Stimulated activated CD4-positive, alpha-beta T cell treated with anti-CD3 and anti-CD28 coated beads, Interleukin-2, amount 100 ng/mL, for 24 hours (primary cell): ENCODE results near the gene ATP5IF1.

Source experiments
- DNase-seq, 2 donors: peaks; one replicate each; pipeline ENCODE4 v3.0.0-alpha.2; 2020

The ATP5IF1 gene

GRCh38 chr1:28239004-28239403 lies 3.1 kb downstream of the ATP5IF1 start:
- no peak for DNase-seq

- DNase-seq = no peak
Measured at GRCh38 chr1:28240024-28240423, 4.1 kb downstream of the ATP5IF1 start.

GRCh38 chr1:28241638-28242241 lies 5.8 kb downstream of the ATP5IF1 start:
- no peak for DNase-seq

- DNase-seq = no peak
Measured at GRCh38 chr1:28243685-28244311, 7.9 kb downstream of the ATP5IF1 start.

- no peak for DNase-seq
Measured at GRCh38 chr1:28244549-28245251, 8.8 kb downstream of the ATP5IF1 start.

GRCh38 chr1:28246427-28246832 lies 10.5 kb downstream of the ATP5IF1 start:
- no peak for DNase-seq

- DNase-seq = no peak
Measured at GRCh38 chr1:28247612-28248272, 11.8 kb downstream of the ATP5IF1 start.

- DNase-seq = peak; percentile 85 to 88
Measured at GRCh38 chr1:28248273-28249012, 12.5 kb downstream of the ATP5IF1 start.

- peak; percentile 24 to 41 for DNase-seq
Measured at GRCh38 chr1:28249013-28249865, 13.3 kb downstream of the ATP5IF1 start.

GRCh38 chr1:28249866-28250295 lies 14.0 kb downstream of the ATP5IF1 start:
- no peak for DNase-seq

GRCh38 chr1:28256197-28256827 lies 20.4 kb downstream of the ATP5IF1 start:
- no peak for DNase-seq

GRCh38 chr1:28257736-28258135 lies 21.8 kb downstream of the ATP5IF1 start:
- no peak for DNase-seq

- no peak for DNase-seq
Measured at GRCh38 chr1:28258628-28259251, 22.8 kb downstream of the ATP5IF1 start.

GRCh38 chr1:28259252-28259933 lies 23.5 kb downstream of the ATP5IF1 start, which contains the start of gene SESN2:
TSS of gene SESN2 (plus strand) at chr1:28259518. CDS start at chr1:28259848, 330 bp downstream.
- peak; percentile 99 to 100 for DNase-seq

- peak; percentile 53 to 57 for DNase-seq
Measured at GRCh38 chr1:28259934-28260802, 24.2 kb downstream of the ATP5IF1 start.

- no peak for DNase-seq
Measured at GRCh38 chr1:28260803-28261174, 24.9 kb downstream of the ATP5IF1 start.

- no peak for DNase-seq
Measured at GRCh38 chr1:28264897-28265296, 29.0 kb downstream of the ATP5IF1 start.

GRCh38 chr1:28265577-28265976 lies 29.7 kb downstream of the ATP5IF1 start:
- DNase-seq = no peak

- DNase-seq = no peak
Measured at GRCh38 chr1:28266920-28267322, 31.0 kb downstream of the ATP5IF1 start.
